GM06990 (cell line): ENCODE data around the gene DUSP19.

Source experiments
- DNase-seq: peaks from one replicate; pipeline ENCODE4 v3.0.0-alpha.2; 2011; ENCODE audit not compliant: insufficient read length; ENCODE audit errors: extremely low read depth
- H3K27me3 ChIP-seq: replicated peaks from 2 replicates; pipeline ENCODE4 v1.6.0; 2011; ENCODE audit warnings: low read length; ENCODE audit not compliant: control insufficient read depth, insufficient read depth
- H3K36me3 ChIP-seq: 2 replicates; pipeline ENCODE4 v1.5.1; 2011; ENCODE audit warnings: low read length; ENCODE audit not compliant: control insufficient read depth, insufficient read depth
- H3K4me3 ChIP-seq: replicated peaks from 2 replicates; pipeline ENCODE4 v1.5.1; 2011; ENCODE audit warnings: low read depth, mild to moderate bottlenecking, control low read depth, low read length
- TF ChIP-seq, protein P1 (sequence below): IDR thresholded peaks from 2 replicates; pipeline ENCODE4 v1.5.1; 2011; ENCODE audit warnings: low read length, control low read depth, mild to moderate bottlenecking, inconsistent platforms; ENCODE audit not compliant: insufficient read depth, poor library complexity, severe bottlenecking

DUSP19 gene

DNA sequence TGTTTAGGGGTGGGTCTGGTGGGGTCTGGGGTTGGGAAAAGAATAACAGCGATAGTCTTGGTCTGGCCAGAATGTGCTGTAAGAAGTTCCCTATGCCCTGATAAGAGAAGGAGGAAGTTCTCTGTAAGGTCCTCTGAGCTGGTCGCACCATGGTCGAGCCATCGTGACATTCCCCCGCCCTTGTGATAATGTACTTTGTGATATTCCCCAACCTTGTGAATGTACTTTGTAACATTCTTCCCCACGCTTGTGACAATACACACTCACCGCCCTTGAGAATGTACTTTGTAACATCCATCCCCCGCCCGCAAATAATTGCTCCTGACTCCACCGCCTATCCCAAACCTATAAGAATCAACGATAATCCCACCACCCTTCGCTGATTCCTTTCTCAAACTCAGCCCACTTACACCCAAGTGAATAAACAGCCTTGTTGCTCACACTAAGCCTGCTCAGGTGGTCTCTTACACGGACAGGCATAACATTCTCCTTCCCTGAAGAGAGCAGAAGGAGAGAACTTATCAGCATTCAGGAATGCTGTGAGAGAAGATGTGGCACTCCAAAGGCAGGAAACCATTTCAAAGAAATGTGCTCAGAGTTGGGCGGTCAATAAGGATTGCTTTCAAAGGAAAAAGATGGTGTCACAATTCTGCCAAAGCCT lies 17.8 kb upstream of the DUSP19 start:
- no peaks in the 10 kb centered on the region for H3K36me3 ChIP-seq
- H3K27me3 ChIP-seq: no peaks in the 10 kb centered on the region
- H3K4me3 ChIP-seq: no peak overlapping the region
- DNase-seq: no peak
- TF ChIP-seq, protein P1, sequence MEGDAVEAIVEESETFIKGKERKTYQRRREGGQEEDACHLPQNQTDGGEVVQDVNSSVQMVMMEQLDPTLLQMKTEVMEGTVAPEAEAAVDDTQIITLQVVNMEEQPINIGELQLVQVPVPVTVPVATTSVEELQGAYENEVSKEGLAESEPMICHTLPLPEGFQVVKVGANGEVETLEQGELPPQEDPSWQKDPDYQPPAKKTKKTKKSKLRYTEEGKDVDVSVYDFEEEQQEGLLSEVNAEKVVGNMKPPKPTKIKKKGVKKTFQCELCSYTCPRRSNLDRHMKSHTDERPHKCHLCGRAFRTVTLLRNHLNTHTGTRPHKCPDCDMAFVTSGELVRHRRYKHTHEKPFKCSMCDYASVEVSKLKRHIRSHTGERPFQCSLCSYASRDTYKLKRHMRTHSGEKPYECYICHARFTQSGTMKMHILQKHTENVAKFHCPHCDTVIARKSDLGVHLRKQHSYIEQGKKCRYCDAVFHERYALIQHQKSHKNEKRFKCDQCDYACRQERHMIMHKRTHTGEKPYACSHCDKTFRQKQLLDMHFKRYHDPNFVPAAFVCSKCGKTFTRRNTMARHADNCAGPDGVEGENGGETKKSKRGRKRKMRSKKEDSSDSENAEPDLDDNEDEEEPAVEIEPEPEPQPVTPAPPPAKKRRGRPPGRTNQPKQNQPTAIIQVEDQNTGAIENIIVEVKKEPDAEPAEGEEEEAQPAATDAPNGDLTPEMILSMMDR: no peak

DNA sequence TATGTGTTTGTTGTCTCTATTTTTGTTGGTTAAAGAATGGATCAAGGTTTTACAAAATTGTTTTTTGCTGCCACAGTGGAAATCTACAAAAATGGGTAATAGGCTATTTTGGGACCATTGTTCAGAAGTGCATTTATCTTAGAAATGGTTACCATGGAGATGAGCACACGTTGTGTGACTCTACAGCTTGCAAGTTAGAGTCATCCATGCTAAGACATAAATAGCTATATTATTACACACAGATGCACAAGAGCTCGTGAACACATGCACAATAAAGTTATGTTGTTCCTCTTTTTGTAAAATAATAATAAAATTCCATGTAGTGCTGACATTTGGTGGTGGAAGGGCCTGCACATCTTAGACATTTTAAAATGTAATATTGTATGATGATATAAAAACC lies 15.5 kb upstream of the DUSP19 start:
- Histone ChIP-seq H3K36me3 (no peaks in the 10 kb centered on the region), H3K27me3 (no peaks in the 10 kb centered on the region), H3K4me3 (no peak overlapping the region)
- TF ChIP-seq, protein P1: no peak
- DNase-seq: peak; percentile 29

DNA sequence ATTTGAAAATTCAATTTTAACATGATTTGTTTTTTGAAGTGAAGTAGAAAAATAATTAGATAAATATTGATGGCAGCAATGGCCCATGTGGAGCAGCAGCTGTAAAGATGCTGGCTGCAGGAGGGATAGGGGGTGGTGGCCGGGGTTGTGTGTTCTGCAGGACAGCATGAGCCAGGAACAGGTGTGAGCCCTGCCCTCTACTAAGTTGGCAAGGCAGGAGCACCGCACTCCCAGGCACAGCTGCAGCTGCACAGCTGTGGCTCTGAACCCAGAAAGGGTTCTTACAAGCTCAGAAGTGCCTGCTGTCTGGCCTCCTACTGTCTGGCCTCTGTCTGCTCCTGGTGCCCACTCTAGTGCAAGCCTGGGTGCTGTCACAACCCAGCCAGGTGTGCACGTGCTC lies 10.0 kb upstream of the DUSP19 start:
- Histone ChIP-seq H3K27me3 (no peaks in the 10 kb centered on the region), H3K36me3 (no peaks in the 10 kb centered on the region), H3K4me3 (no peak overlapping the region)
- no peak for DNase-seq
- TF ChIP-seq, protein P1: no peak

DNA sequence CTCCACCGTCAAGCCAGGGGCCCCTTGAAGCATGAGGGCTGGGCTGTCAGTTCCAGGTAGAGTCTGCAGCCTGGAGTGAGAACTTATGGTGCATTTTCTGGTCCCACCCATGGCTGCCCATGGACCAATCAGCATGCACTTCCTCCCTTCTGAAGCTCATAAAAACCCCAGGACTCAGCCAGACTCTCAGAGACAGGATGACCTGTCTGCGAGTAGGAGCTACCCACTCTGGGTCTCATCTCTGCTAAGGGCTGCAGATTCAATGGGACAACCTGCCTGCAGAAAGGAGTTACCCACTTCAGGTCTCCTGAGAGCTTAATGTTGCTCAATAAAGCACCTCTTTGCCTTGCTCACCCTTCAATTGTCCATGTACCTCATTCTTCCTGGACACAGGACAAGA lies 9.4 kb upstream of the DUSP19 start:
- TF ChIP-seq, protein P1: no peak
- Histone ChIP-seq H3K4me3 (no peak overlapping the region), H3K27me3 (no peaks in the 10 kb centered on the region), H3K36me3 (no peaks in the 10 kb centered on the region)
- no peak for DNase-seq

DNA sequence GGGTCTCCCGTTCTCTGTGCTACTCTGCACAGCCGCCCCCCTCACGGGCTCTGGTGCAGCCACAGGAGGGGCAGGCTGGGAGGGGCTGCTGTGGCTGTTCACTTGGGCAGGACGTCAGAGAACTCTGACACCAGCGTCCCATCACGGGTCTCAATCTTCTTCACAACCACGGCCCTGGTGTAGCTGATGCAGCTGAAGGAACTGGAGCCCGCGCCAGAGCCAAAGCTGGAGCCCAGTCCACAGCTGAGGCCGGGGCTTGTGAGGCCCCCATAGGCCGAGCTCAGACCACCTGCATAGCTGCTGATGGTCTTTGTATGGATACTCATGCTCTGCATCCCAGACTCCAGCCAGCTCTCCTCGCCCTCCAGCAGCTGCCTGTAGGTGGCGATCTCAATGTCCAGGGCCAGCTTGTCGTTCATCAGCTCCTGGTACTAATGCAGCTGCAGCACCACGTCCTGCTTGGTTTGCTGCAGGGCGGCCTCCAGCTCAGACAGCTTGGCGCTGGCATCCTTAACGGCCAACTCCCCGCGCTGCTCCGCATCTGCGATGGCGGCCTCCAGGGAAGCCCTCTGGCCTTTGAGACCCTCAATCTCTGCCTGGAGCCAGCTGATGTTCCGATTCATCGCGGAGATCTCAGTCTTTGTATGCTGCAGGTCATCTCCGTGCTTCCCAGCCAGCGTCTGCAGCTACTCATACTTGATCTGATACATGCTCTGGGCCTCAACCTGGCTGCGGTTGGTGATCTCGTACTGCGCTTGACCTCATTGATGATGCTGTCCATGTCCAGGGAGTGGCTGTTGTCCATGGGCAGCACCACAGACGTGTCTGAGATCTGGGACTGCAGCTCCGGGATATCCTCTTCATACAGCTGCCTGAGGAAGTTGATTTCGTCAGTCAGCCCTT lies 7.4 kb upstream of the DUSP19 start:
- DNase-seq: no peak
- no peak overlapping the region for H3K4me3 ChIP-seq
- TF ChIP-seq, protein P1: peak; percentile 56
- no peaks in the 10 kb centered on the region for H3K36me3 ChIP-seq
- peaks cover 2% of the 10 kb centered on the region; the same call in 1 of the 2 replicates for H3K27me3 ChIP-seq
